ENCODE results near the gene RNF40. TPM values are rescaled to one million over a fixed set of nuclear protein-coding genes. Genes with fewer than 3 reads are reported as not detected.

RNF40 gene
- total RNA-seq, 1 experiment from 2014 or later = 90.3 TPM

- TF ChIP-seq EZH2 (IDR thresholded peaks at IDR 0.05) = no peak
- no peak for TF ChIP-seq TCF7L2 (IDR thresholded peaks at IDR 0.05; ENCODE audit: borderline replicate concordance, extremely low read depth, insufficient read depth, insufficient read length)
- TF ChIP-seq, protein P1, sequence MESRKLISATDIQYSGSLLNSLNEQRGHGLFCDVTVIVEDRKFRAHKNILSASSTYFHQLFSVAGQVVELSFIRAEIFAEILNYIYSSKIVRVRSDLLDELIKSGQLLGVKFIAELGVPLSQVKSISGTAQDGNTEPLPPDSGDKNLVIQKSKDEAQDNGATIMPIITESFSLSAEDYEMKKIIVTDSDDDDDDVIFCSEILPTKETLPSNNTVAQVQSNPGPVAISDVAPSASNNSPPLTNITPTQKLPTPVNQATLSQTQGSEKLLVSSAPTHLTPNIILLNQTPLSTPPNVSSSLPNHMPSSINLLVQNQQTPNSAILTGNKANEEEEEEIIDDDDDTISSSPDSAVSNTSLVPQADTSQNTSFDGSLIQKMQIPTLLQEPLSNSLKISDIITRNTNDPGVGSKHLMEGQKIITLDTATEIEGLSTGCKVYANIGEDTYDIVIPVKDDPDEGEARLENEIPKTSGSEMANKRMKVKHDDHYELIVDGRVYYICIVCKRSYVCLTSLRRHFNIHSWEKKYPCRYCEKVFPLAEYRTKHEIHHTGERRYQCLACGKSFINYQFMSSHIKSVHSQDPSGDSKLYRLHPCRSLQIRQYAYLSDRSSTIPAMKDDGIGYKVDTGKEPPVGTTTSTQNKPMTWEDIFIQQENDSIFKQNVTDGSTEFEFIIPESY (IDR thresholded peaks at IDR 0.05; ENCODE audit: extremely low read depth, insufficient replicate concordance, low read length) = no peak
- TF ChIP-seq, protein P2, sequence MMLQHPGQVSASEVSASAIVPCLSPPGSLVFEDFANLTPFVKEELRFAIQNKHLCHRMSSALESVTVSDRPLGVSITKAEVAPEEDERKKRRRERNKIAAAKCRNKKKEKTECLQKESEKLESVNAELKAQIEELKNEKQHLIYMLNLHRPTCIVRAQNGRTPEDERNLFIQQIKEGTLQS (IDR thresholded peaks at IDR 0.05) = no peak
- peak; percentile 42 for TF ChIP-seq SP1 (IDR thresholded peaks at IDR 0.05; ENCODE audit: low read depth)
- TF ChIP-seq ZFX (IDR thresholded peaks at IDR 0.05) = peak; percentile 70; the same call in 1 of the 2 replicates
- TF ChIP-seq ZNF274 (IDR thresholded peaks at IDR 0.05; ENCODE audit: low read depth, low read length) = no peak
- TF ChIP-seq, protein P3, sequence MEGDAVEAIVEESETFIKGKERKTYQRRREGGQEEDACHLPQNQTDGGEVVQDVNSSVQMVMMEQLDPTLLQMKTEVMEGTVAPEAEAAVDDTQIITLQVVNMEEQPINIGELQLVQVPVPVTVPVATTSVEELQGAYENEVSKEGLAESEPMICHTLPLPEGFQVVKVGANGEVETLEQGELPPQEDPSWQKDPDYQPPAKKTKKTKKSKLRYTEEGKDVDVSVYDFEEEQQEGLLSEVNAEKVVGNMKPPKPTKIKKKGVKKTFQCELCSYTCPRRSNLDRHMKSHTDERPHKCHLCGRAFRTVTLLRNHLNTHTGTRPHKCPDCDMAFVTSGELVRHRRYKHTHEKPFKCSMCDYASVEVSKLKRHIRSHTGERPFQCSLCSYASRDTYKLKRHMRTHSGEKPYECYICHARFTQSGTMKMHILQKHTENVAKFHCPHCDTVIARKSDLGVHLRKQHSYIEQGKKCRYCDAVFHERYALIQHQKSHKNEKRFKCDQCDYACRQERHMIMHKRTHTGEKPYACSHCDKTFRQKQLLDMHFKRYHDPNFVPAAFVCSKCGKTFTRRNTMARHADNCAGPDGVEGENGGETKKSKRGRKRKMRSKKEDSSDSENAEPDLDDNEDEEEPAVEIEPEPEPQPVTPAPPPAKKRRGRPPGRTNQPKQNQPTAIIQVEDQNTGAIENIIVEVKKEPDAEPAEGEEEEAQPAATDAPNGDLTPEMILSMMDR (IDR thresholded peaks at IDR 0.05 in 2 of 3, conservative IDR thresholded peaks at IDR 0.05 in 1 of 3; ENCODE audit: borderline replicate concordance in 1 of 3, insufficient read depth in 1 of 3, low read depth in 2 of 3, low read length in 2 of 3) = no peak
- no peak for TF ChIP-seq EZH2phosphoT487 (IDR thresholded peaks at IDR 0.05; ENCODE audit: borderline replicate concordance)
- TF ChIP-seq SIN3A (IDR thresholded peaks at IDR 0.05; ENCODE audit: low read depth) = peak; percentile 54; the same call in 1 of the 2 replicates
These were observed 13.5 kb downstream of the RNF40 start (continued) for GRCh38 chr16:30775392-30776188.
